Neural cell (in vitro differentiated cells): Measurements from ENCODE around the gene SLK. TPM values are rescaled to one million over a fixed set of nuclear protein-coding genes. Genes with fewer than 3 reads are reported as not detected.

Source experiments
- H2AFZ ChIP-seq: fragments of 200-600, 300-800 bp; sonication (generic), shearing (Covaris generic); 2 replicates; pipeline ENCODE4 v1.6.0; 2014; ENCODE audit warnings: low read depth, mild to moderate bottlenecking, antibody characterized with exemption, low read length, moderate library complexity
- H3F3A ChIP-seq: fragments of 200-600 bp; shearing (Covaris generic); 2 replicates; pipeline ENCODE4 v1.6.1; 2016; ENCODE audit warnings: mild to moderate bottlenecking, moderate library complexity, mixed read lengths, antibody characterized with exemption, low read length; ENCODE audit not compliant: insufficient read depth, poor library complexity, severe bottlenecking
- H3K27ac ChIP-seq: fragments of 200-600, 300-800 bp; sonication (generic), shearing (Covaris generic); 2 replicates; pipeline ENCODE4 v1.5.1; 2014; ENCODE audit warnings: mild to moderate bottlenecking, low read length, moderate library complexity
- H3K27me3 ChIP-seq: fragments of 300-800, 200-600 bp; sonication (generic), shearing (Covaris generic); 2 replicates; pipeline ENCODE4 v1.6.0; 2014; ENCODE audit warnings: mild to moderate bottlenecking, low read depth, low read length, moderate library complexity; ENCODE audit not compliant: insufficient read depth
- H3K36me3 ChIP-seq: fragments of 300-800, 200-600 bp; sonication (generic), shearing (Covaris generic); 2 replicates; pipeline ENCODE4 v1.5.1; 2014; ENCODE audit warnings: mild to moderate bottlenecking, antibody characterized with exemption, low read length, moderate library complexity; ENCODE audit not compliant: insufficient read depth
- H3K4me2 ChIP-seq: fragments of 300-800, 200-600 bp; sonication (generic), shearing (Covaris generic); 2 replicates; pipeline ENCODE4 v1.6.0; 2014; ENCODE audit warnings: mild to moderate bottlenecking, low read length
- H3K4me3 ChIP-seq: fragments of 300-800, 200-600 bp; sonication (generic), shearing (Covaris generic); 2 replicates; pipeline ENCODE4 v1.5.1; 2014; ENCODE audit warnings: mild to moderate bottlenecking, low read length, moderate library complexity
- H3K79me2 ChIP-seq: fragments of 200-600 bp; shearing (Covaris generic); replicated peaks from 2 replicates; pipeline ENCODE4 v1.6.0; 2014; ENCODE audit warnings: mild to moderate bottlenecking, low read length, moderate library complexity; ENCODE audit not compliant: insufficient read depth
- H3K9ac ChIP-seq: fragments of 300-800, 200-600 bp; sonication (generic), shearing (Covaris generic); 2 replicates; pipeline ENCODE4 v1.6.1; 2016; ENCODE audit warnings: mild to moderate bottlenecking, low read length, mixed read lengths
- H3K9me2 ChIP-seq: fragments of 200-600 bp; shearing (Covaris generic); 2 replicates; pipeline ENCODE4 v1.6.1; 2016; ENCODE audit warnings: mild to moderate bottlenecking, low read length, mixed read lengths; ENCODE audit not compliant: insufficient read depth
- H3K9me3 ChIP-seq: fragments of 200-600, 300-800 bp; sonication (generic), shearing (Covaris generic); 2 replicates; pipeline ENCODE4 v1.6.1; 2016; ENCODE audit warnings: mild to moderate bottlenecking, mixed run types, low read length, moderate library complexity, mixed read lengths
- H4K20me1 ChIP-seq: fragments of 200-600 bp; shearing (Covaris generic); 2 replicates; pipeline ENCODE4 v1.6.1; 2016; ENCODE audit warnings: mild to moderate bottlenecking, mixed run types; ENCODE audit not compliant: insufficient read depth
- CTCF ChIP-seq: fragments of 450-650 bp; IDR thresholded peaks from 2 replicates; pipeline ENCODE4 v1.5.1; 2014; ENCODE audit warnings: antibody characterized with exemption, mild to moderate bottlenecking, moderate library complexity; ENCODE audit not compliant: poor library complexity, severe bottlenecking
- EP300 ChIP-seq: fragments of 450-650 bp; conservative IDR thresholded peaks from 2 replicates; pipeline ENCODE4 v1.6.1; 2014; ENCODE audit warnings: antibody characterized with exemption, mild to moderate bottlenecking, moderate library complexity; ENCODE audit not compliant: poor library complexity, severe bottlenecking
- EZH2 ChIP-seq: fragments of 200-600, 300-800 bp; shearing (Covaris generic), sonication (generic); IDR thresholded peaks from 2 replicates; pipeline ENCODE4 v1.6.1; 2014; ENCODE audit warnings: antibody characterized with exemption, low read length, borderline replicate concordance, mild to moderate bottlenecking; ENCODE audit not compliant: insufficient read depth, poor library complexity, severe bottlenecking
- MXI1 ChIP-seq: fragments of 450-650 bp; conservative IDR thresholded peaks from 2 replicates; pipeline ENCODE4 v1.6.1; 2014; ENCODE audit warnings: antibody characterized with exemption, mild to moderate bottlenecking; ENCODE audit not compliant: poor library complexity, severe bottlenecking
- POLR2AphosphoS5 ChIP-seq: IDR thresholded peaks from 2 replicates; pipeline ENCODE4 v1.6.1; 2012
- RAD21 ChIP-seq: fragments of 450-650 bp; conservative IDR thresholded peaks from 2 replicates; pipeline ENCODE4 v1.6.1; 2014; ENCODE audit warnings: antibody characterized with exemption, mild to moderate bottlenecking, moderate library complexity
- SMC3 ChIP-seq: fragments of 450-650 bp; conservative IDR thresholded peaks from 2 replicates; pipeline ENCODE4 v1.6.1; 2014; ENCODE audit warnings: antibody characterized with exemption, mild to moderate bottlenecking, moderate library complexity; ENCODE audit not compliant: poor library complexity
- TAF1 ChIP-seq: IDR thresholded peaks from 2 replicates; pipeline ENCODE4 v1.6.1; 2012; ENCODE audit warnings: low read depth
- polyA plus RNA-seq: library from polyadenylated mRNA; depleted of rRNA; stranded (reverse); fragments of >200 nt; gene quantifications from 2 replicates; pipeline ENCODE4 v1.2.3, GENCODE V29; 2014
- TF ChIP-seq, protein P1 (sequence below): IDR thresholded peaks from 2 replicates; pipeline ENCODE4 v1.6.1; 2012; ENCODE audit warnings: borderline replicate concordance

The SLK gene
- polyA plus RNA-seq, 1 donor from 2014 or later: 23.7 TPM

- H4K20me1 ChIP-seq: no peaks in the 10 kb centered on the region
- H3K4me2 ChIP-seq: no peak overlapping the region
- no peaks in the 10 kb centered on the region for H3K9me2 ChIP-seq
- no peak overlapping the region for H2AFZ ChIP-seq
- H3K27me3 ChIP-seq: no peaks in the 10 kb centered on the region
- no peaks in the 10 kb centered on the region for H3K79me2 ChIP-seq
- no peak for TF ChIP-seq POLR2AphosphoS5
- TF ChIP-seq EP300: no peak
- TF ChIP-seq MXI1: no peak
- TF ChIP-seq CTCF: no peak
- TF ChIP-seq TAF1: no peak
- no peak for TF ChIP-seq EZH2
- TF ChIP-seq RAD21: no peak
- TF ChIP-seq, protein P1, sequence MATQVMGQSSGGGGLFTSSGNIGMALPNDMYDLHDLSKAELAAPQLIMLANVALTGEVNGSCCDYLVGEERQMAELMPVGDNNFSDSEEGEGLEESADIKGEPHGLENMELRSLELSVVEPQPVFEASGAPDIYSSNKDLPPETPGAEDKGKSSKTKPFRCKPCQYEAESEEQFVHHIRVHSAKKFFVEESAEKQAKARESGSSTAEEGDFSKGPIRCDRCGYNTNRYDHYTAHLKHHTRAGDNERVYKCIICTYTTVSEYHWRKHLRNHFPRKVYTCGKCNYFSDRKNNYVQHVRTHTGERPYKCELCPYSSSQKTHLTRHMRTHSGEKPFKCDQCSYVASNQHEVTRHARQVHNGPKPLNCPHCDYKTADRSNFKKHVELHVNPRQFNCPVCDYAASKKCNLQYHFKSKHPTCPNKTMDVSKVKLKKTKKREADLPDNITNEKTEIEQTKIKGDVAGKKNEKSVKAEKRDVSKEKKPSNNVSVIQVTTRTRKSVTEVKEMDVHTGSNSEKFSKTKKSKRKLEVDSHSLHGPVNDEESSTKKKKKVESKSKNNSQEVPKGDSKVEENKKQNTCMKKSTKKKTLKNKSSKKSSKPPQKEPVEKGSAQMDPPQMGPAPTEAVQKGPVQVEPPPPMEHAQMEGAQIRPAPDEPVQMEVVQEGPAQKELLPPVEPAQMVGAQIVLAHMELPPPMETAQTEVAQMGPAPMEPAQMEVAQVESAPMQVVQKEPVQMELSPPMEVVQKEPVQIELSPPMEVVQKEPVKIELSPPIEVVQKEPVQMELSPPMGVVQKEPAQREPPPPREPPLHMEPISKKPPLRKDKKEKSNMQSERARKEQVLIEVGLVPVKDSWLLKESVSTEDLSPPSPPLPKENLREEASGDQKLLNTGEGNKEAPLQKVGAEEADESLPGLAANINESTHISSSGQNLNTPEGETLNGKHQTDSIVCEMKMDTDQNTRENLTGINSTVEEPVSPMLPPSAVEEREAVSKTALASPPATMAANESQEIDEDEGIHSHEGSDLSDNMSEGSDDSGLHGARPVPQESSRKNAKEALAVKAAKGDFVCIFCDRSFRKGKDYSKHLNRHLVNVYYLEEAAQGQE: no peak
- TF ChIP-seq SMC3: no peak
- H3K9ac ChIP-seq: no peak overlapping the region
- H3K9me3 ChIP-seq: no peaks in the 10 kb centered on the region
- no peaks in the 10 kb centered on the region for H3K36me3 ChIP-seq
- no peak overlapping the region for H3K4me3 ChIP-seq
- H3F3A ChIP-seq: no peaks in the 10 kb centered on the region
- no peak overlapping the region for H3K27ac ChIP-seq
Observed at GRCh38 chr10:103990531-103990930, 23.6 kb downstream of the SLK start.

DNA sequence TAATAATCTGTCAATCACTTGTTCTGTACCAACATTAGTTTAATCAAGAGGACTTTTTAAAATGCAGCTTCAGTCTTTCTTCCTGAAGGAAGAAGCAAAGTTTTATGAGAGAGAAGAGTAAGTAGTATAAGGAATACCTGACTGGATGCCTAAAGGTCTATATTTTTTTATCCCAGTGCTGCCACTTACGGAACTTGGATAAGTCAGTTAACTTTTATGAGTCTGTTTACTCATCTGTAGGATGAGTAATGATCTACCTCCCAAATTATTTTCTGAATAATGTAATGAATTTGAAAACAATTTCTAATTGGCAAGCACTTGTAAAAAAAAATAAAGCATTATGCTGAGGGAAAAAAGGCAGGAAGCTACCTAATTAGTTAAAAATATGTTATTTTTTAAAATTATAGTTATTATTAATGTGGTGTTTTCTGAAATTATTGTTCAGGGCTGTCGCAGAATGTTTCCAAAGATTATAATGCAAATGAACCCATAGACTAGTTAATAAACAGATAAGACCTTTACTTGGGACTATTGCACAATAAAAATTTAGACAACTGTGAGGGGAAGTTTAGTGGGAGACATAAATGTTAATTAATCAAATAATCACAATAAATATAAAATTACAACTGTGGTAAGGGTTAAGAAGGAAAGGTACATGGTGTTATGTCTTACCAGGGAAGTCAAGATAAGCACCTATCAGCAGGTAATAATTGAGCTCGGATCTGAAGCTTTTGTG, 24.6 kb downstream of the SLK start:
- H3K27ac ChIP-seq: no peak overlapping the region
- H3K4me3 ChIP-seq: no peak overlapping the region
- no peaks in the 10 kb centered on the region for H3K9me2 ChIP-seq
- H3F3A ChIP-seq: no peaks in the 10 kb centered on the region
- TF ChIP-seq TAF1 (no peak), EP300 (no peak), EZH2 (no peak), RAD21 (no peak), SMC3 (no peak)
- H3K9me3 ChIP-seq: no peaks in the 10 kb centered on the region
- H3K79me2 ChIP-seq: no peaks in the 10 kb centered on the region
- H3K4me2 ChIP-seq: no peak overlapping the region
- no peaks in the 10 kb centered on the region for H3K36me3 ChIP-seq
- H3K27me3 ChIP-seq: no peaks in the 10 kb centered on the region
- H4K20me1 ChIP-seq: no peaks in the 10 kb centered on the region
- H3K9ac ChIP-seq: no peak overlapping the region
- no peak overlapping the region for H2AFZ ChIP-seq
